ENCODE measurements around the gene AKAP13. TPM values are rescaled to one million over a fixed set of nuclear protein-coding genes. Genes with fewer than 3 reads are reported as not detected.

The AKAP13 gene
- polyA plus RNA-seq, 1 of the 3 experiments (the other 2 are of a cell fraction): 8.4 TPM

GRCh38 chr15:85630311-85630710 lies 249.9 kb downstream of the AKAP13 start:
- Histone ChIP-seq H3K27ac (ENCODE audit: low read depth in 2 of 2, low read length in 1 of 2) (no peak overlapping the region), H3K9ac (no peak overlapping the region), H3K9me2 (no peaks in the 10 kb centered on the region), H3K4me3 (ENCODE audit: low read depth in 2 of 2, low read length in 1 of 2) (no peak overlapping the region), H3K4me2 (no peak overlapping the region), H3K9me3 (peaks cover 6% of the 10 kb centered on the region; the same call in 1 of the 2 replicates), H3K36me3 (replicated peaks in 1 of 2; ENCODE audit: control insufficient read depth in 1 of 2, insufficient read depth in 2 of 2, low read length in 1 of 2) (peaks cover 3 to 24% of the 10 kb centered on the region in 2 experiments), H3K4me1 (ENCODE audit: control insufficient read depth in 1 of 2, insufficient read depth in 2 of 2, low read depth in 1 of 2, low read length in 1 of 2) (no peaks in the 10 kb centered on the region; a peak in 1 of 4 replicates), H3K27me3 (ENCODE audit: insufficient read depth) (no peaks in the 10 kb centered on the region), H4K20me1 (ENCODE audit: insufficient read depth) (no peaks in the 10 kb centered on the region), H2AFZ (ENCODE audit: low read depth) (no peak overlapping the region), H3F3A (replicated peaks; ENCODE audit: insufficient read depth) (no peaks in the 10 kb centered on the region), H3K79me2 (ENCODE audit: insufficient read depth) (peaks cover 43% of the 10 kb centered on the region)
- DNase-seq: no peak
- CTCF ChIA-PET: no interaction called here
- 95% methylated on average over 4 of the region's 4 CpGs for WGBS (ENCODE audit: low lambda C conversion rate)
- POLR2A ChIA-PET: no interaction called here
- TF ChIP-seq, protein P1, sequence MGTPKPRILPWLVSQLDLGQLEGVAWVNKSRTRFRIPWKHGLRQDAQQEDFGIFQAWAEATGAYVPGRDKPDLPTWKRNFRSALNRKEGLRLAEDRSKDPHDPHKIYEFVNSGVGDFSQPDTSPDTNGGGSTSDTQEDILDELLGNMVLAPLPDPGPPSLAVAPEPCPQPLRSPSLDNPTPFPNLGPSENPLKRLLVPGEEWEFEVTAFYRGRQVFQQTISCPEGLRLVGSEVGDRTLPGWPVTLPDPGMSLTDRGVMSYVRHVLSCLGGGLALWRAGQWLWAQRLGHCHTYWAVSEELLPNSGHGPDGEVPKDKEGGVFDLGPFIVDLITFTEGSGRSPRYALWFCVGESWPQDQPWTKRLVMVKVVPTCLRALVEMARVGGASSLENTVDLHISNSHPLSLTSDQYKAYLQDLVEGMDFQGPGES (IDR thresholded peaks at IDR 0.05; ENCODE audit: low read depth, low read length): no peak
- no peak for TF ChIP-seq GABPA (IDR thresholded peaks at IDR 0.05; ENCODE audit: low read depth)
- no peak for TF ChIP-seq FOXJ3 (CRISPR knock-in tag; IDR thresholded peaks at IDR 0.05)
- no peak for TF ChIP-seq NRF1 (IDR thresholded peaks at IDR 0.05; ENCODE audit: low read depth, low read length)
- TF ChIP-seq PBX3 (IDR thresholded peaks at IDR 0.05): no peak
- no peak for TF ChIP-seq EP300 (IDR thresholded peaks at IDR 0.05; ENCODE audit: borderline replicate concordance in 1 of 2, low read depth in 1 of 2, low read length in 1 of 2)
- TF ChIP-seq MXI1 (IDR thresholded peaks at IDR 0.05; ENCODE audit: low read depth, low read length): no peak
- TF ChIP-seq NFIC (IDR thresholded peaks at IDR 0.05; ENCODE audit: borderline replicate concordance): no peak
- TF ChIP-seq TCF12 (IDR thresholded peaks at IDR 0.05): no peak
- no peak for TF ChIP-seq ELF1 (IDR thresholded peaks at IDR 0.05)
- no peak for TF ChIP-seq JUND (IDR thresholded peaks at IDR 0.05)
- TF ChIP-seq RAD21 (IDR thresholded peaks at IDR 0.05; ENCODE audit: low read length): no peak
- no peak for TF ChIP-seq SIN3A (IDR thresholded peaks at IDR 0.05; ENCODE audit: borderline replicate concordance, low read depth, low read length)
- no peak for TF ChIP-seq SMC3 (IDR thresholded peaks at IDR 0.05; ENCODE audit: low read depth, low read length)

DNA sequence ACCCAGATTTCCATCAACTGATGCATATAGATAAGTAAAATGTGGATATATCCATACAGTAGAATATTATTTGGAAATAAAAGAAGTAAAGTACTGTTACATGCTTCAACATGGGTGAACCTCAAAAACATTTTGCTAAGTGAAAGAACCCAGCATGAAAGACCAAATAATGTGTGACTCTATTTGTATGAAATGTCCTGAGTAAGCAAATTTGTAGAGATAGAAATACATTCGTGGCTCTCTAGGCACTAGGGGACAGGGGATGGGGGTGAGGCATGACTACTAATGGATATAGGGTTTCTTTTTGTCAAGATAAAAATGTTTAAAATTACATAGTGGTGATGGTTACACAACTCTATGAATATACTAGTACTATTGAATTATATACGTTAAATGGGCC lies 250.6 kb downstream of the AKAP13 start:
- no peak overlapping the region for H3K9ac ChIP-seq
- H4K20me1 ChIP-seq (ENCODE audit: insufficient read depth): no peaks in the 10 kb centered on the region
- POLR2A ChIA-PET: no interaction called here
- DNase-seq: no peak
- no peak overlapping the region for H3K4me2 ChIP-seq
- no peaks in the 10 kb centered on the region for H3F3A ChIP-seq (replicated peaks; ENCODE audit: insufficient read depth)
- no peaks in the 10 kb centered on the region; a peak in 1 of 4 replicates for H3K4me1 ChIP-seq (ENCODE audit: control insufficient read depth in 1 of 2, insufficient read depth in 2 of 2, low read depth in 1 of 2, low read length in 1 of 2)
- peaks cover 7% of the 10 kb centered on the region; the same call in 1 of the 2 replicates for H3K9me3 ChIP-seq
- peaks cover 0 to 24% of the 10 kb centered on the region in 2 experiments for H3K36me3 ChIP-seq (replicated peaks in 1 of 2; ENCODE audit: control insufficient read depth in 1 of 2, insufficient read depth in 2 of 2, low read length in 1 of 2)
- peaks cover 38% of the 10 kb centered on the region for H3K79me2 ChIP-seq (ENCODE audit: insufficient read depth)
- no peak for TF ChIP-seq NRF1 (IDR thresholded peaks at IDR 0.05; ENCODE audit: low read depth, low read length)
- no peak for TF ChIP-seq MXI1 (IDR thresholded peaks at IDR 0.05; ENCODE audit: low read depth, low read length)
- CTCF ChIA-PET: no interaction called here
- no peak overlapping the region for H3K4me3 ChIP-seq (ENCODE audit: low read depth in 2 of 2, low read length in 1 of 2)
- WGBS (ENCODE audit: low lambda C conversion rate): 88% methylated on average over 2 of the region's 2 CpGs
- no peaks in the 10 kb centered on the region for H3K9me2 ChIP-seq
- H3K27me3 ChIP-seq (ENCODE audit: insufficient read depth): no peaks in the 10 kb centered on the region
- H3K27ac ChIP-seq (ENCODE audit: low read depth in 2 of 2, low read length in 1 of 2): no peak overlapping the region
- H2AFZ ChIP-seq (ENCODE audit: low read depth): no peak overlapping the region

Measured in SK-N-SH (cell line).